Activated T-cell treated with anti-CD3 and anti-CD28 coated beads, Interleukin-2, amount 50 U/mL, for 72 hours (primary cell): Measurements from ENCODE around the gene DDN. TPM values are rescaled to one million over a fixed set of nuclear protein-coding genes. Genes with fewer than 3 reads are reported as not detected.

ENCODE experiments used
- ATAC-seq, 2 donors: fragments of 150-1000 bp; cut with Tn5 transposase; replicated peaks in 1 of 2; 2 replicates each; pipeline ENCODE4 v1.10.0; 2021; ENCODE audit warnings: moderate library complexity in 2 of 2, mild to moderate bottlenecking in 1 of 2
- DNase-seq, 2 donors: peaks; one replicate each; pipeline ENCODE4 v3.0.0; 2021 to 2022; ENCODE audit warnings: mixed read lengths in 1 of 2
- H3K27ac Mint-ChIP-seq: one replicate; pipeline ENCODE4 v1.8.0; 2022; ENCODE audit warnings: mild to moderate bottlenecking, moderate library complexity, mixed read lengths
- H3K27me3 Mint-ChIP-seq: one replicate; pipeline ENCODE4 v1.8.0; 2022; ENCODE audit warnings: low read depth, mixed read lengths
- H3K36me3 Mint-ChIP-seq, 2 donors: one replicate each; pipeline ENCODE4 v1.8.0; 2022; ENCODE audit warnings: mixed read lengths in 2 of 2, mild to moderate bottlenecking in 1 of 2; ENCODE audit not compliant: insufficient read depth in 2 of 2
- H3K4me1 Mint-ChIP-seq: one replicate; pipeline ENCODE4 v1.8.0; 2022; ENCODE audit warnings: low read depth, mixed read lengths
- H3K4me3 Mint-ChIP-seq, 2 donors: one replicate each; pipeline ENCODE4 v1.8.0; 2022; ENCODE audit warnings: mild to moderate bottlenecking in 2 of 2, mixed read lengths in 2 of 2, moderate library complexity in 2 of 2
- H3K9me3 Mint-ChIP-seq, 2 donors: one replicate each; pipeline ENCODE4 v1.8.0; 2022; ENCODE audit warnings: mixed read lengths in 2 of 2
- total RNA-seq, 2 donors: library from RNA; stranded (reverse); gene quantifications; one replicate each; pipeline ENCODE4 v1.2.3, GENCODE V29; 2022

The DDN gene
- total RNA-seq, 2 donors from 2014 or later = 0.25 to 0.38 TPM

DNA sequence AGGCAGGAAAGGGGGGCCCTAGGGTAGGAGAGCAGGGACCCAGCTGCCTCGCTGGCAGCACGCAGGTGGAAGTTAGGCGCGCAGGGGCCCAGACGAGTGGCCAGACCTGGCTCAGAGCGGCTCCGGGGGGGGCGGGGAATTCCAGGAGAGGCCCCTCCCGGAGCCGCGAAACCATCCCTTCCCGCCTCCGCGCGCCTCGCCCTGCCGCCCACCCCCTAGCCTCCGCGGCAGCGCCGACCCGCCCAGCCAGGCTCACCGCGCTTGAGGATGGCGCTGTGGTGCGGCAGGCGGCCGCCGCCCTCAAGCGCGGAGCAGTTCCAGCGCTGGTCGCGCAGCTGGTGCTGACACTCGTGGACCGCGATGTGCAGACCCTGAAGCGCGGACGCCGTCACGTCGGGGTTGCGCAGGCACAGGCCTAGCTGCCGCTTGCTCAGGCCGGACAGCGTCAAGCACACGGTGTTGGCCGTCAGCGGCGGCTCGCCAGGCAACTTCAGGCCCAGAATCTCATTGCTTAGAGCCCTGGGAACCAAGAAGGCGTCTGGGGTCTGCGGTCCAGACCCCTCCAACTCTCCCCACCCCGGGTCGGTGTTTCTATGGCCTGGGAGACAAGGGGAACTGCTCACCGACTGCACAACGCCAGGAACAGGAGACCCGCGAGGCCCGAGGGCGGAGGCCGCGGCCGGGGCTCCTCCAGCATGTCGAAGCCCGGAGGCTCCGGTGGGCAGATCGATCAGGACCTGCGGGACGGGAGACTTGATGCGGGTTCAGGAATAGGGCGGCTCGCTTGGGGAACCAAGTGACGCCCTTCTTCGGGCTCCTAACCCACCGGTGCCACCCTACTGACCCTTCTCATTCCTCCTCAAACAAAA lies 29.1 kb downstream of the DDN start:
- H3K27me3 Mint-ChIP-seq = peaks cover 65% of the 10 kb centered on the region
- no peaks in the 10 kb centered on the region for H3K36me3 Mint-ChIP-seq
- H3K9me3 Mint-ChIP-seq = no peaks in the 10 kb centered on the region
- no peak overlapping the region for H3K27ac Mint-ChIP-seq
- peak; percentile 39 to 43 for DNase-seq
- H3K4me3 Mint-ChIP-seq = peak overlapping the region; percentile 44 to 84
- peak; percentile 42 to 45 for ATAC-seq
- H3K4me1 Mint-ChIP-seq = peaks cover 45% of the 10 kb centered on the region

- Mint-ChIP-seq H3K27me3 (peaks cover 57% of the 10 kb centered on the region), H3K9me3 (no peaks in the 10 kb centered on the region), H3K4me1 (peaks cover 45% of the 10 kb centered on the region), H3K36me3 (no peaks in the 10 kb centered on the region), H3K27ac (no peak overlapping the region), H3K4me3 (peak overlapping the region; percentile 44 to 62)
- no peak for DNase-seq
- no peak for ATAC-seq
These were observed 29.9 kb downstream of the DDN start for GRCh38 chr12:48969160-48969771.

DNA sequence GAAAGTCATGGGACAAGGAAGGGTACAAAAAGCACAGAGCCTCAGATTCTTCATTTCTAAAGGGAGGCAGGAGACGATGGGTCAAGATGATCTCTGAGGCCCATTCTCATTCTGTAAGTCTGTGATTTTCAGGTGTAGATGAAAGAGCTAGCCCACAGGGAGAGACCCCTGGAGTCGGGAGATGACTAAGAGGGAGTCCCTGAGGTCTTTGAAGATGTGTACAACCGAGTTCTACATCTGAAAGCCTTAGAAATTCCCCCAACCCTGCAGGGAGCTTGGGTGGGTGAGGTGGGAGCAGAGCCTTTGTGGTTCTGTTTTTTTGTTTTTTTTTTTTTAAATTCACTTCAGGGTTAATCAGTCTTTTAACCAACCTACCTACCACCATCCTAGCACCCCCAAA lies 30.7 kb downstream of the DDN start:
- Mint-ChIP-seq H3K27me3 (peaks cover 50% of the 10 kb centered on the region), H3K4me3 (no peak overlapping the region), H3K4me1 (peaks cover 45% of the 10 kb centered on the region), H3K27ac (no peak overlapping the region), H3K9me3 (no peaks in the 10 kb centered on the region), H3K36me3 (no peaks in the 10 kb centered on the region)
- DNase-seq = no peak
- no peak for ATAC-seq

DNA sequence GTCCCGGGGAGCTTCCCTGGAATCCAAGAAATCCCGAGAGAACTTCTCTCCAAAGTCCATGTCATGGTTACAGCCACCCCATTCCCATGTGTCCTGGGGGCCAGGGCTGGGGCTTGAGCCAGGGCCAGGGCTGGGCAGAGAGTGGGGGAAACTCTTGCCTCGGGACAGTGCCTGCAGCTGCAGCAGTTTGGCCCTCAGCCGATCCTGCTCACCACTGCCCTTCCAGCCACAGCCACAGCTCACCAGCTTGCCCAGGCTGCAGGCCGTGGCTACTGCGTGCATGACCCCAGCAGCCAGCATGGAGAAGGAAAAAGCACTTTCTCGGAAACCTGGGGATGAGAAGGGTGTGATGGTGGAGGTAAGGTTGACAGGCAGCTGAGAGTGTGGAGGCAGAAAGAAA lies 31.2 kb downstream of the DDN start:
- Mint-ChIP-seq H3K27ac (no peak overlapping the region), H3K27me3 (peaks cover 45% of the 10 kb centered on the region), H3K4me1 (peaks cover 45% of the 10 kb centered on the region), H3K9me3 (no peaks in the 10 kb centered on the region), H3K4me3 (no peak overlapping the region), H3K36me3 (no peaks in the 10 kb centered on the region)
- ATAC-seq (no peak), DNase-seq (no peak)

GRCh38 chr12:48966177-48966895 lies 32.8 kb downstream of the DDN start:
- H3K9me3 Mint-ChIP-seq = no peaks in the 10 kb centered on the region
- ATAC-seq (no peak), DNase-seq (no peak)
- no peaks in the 10 kb centered on the region for H3K36me3 Mint-ChIP-seq
- peaks cover 29% of the 10 kb centered on the region for H3K4me1 Mint-ChIP-seq
- no peak overlapping the region for H3K4me3 Mint-ChIP-seq
- peaks cover 29% of the 10 kb centered on the region for H3K27me3 Mint-ChIP-seq
- H3K27ac Mint-ChIP-seq = no peak overlapping the region

DNA sequence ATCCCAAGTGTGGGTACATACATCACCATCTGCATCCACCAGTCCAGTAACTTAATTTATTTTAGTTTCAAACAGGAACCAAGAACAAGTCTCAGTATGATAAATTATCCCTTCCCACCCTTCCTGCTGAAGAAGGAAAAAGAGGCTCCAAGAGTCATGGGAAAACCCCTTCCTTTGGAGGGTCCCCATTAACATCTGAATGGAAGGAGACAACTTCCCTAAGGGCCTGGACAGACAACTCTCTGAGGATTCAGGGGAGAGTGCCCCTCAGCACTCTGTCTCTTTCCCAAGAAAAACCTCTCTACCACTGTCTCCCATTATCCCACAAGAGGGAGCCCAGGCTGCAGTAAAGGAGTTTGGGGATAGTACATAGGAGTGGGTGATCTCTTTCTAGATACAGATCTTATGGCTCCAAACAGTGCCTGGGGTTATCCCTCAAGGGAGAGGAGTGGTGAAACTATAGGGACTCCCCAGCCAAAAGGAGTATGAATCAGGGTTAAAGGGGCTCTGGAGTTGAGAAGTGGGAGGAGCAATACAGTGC lies 33.8 kb downstream of the DDN start:
- Mint-ChIP-seq H3K27me3 (peaks cover 19% of the 10 kb centered on the region), H3K9me3 (no peaks in the 10 kb centered on the region), H3K4me1 (peaks cover 21% of the 10 kb centered on the region), H3K4me3 (no peak overlapping the region), H3K36me3 (no peaks in the 10 kb centered on the region), H3K27ac (no peak overlapping the region)
- ATAC-seq (peak in 1 of 2 donors; percentile 42), DNase-seq (no peak)

GRCh38 chr12:48961801-48962200 lies 37.4 kb downstream of the DDN start:
- peaks cover 12% of the 10 kb centered on the region for H3K27me3 Mint-ChIP-seq
- DNase-seq = no peak
- no peak for ATAC-seq
- H3K4me1 Mint-ChIP-seq = peaks cover 15% of the 10 kb centered on the region
- no peaks in the 10 kb centered on the region for H3K9me3 Mint-ChIP-seq
- H3K36me3 Mint-ChIP-seq = no peaks in the 10 kb centered on the region
- no peak overlapping the region for H3K4me3 Mint-ChIP-seq
- no peak overlapping the region for H3K27ac Mint-ChIP-seq

- no peaks in the 10 kb centered on the region for H3K9me3 Mint-ChIP-seq
- peaks cover 19% of the 10 kb centered on the region for H3K4me1 Mint-ChIP-seq
- no peak overlapping the region for H3K4me3 Mint-ChIP-seq
- no peak overlapping the region for H3K27ac Mint-ChIP-seq
- DNase-seq (no peak), ATAC-seq (no peak)
- H3K36me3 Mint-ChIP-seq = no peaks in the 10 kb centered on the region
- H3K27me3 Mint-ChIP-seq = peaks cover 12% of the 10 kb centered on the region
These were observed 37.8 kb downstream of the DDN start for GRCh38 chr12:48961331-48961730.

- H3K4me3 Mint-ChIP-seq = no peak overlapping the region
- no peak overlapping the region for H3K27ac Mint-ChIP-seq
- peaks cover 24% of the 10 kb centered on the region for H3K4me1 Mint-ChIP-seq
- no peak for ATAC-seq
- peaks cover 12% of the 10 kb centered on the region for H3K27me3 Mint-ChIP-seq
- no peaks in the 10 kb centered on the region for H3K9me3 Mint-ChIP-seq
- DNase-seq = no peak
- H3K36me3 Mint-ChIP-seq = no peaks in the 10 kb centered on the region
These were observed 38.3 kb downstream of the DDN start for GRCh38 chr12:48960834-48961233.

- Mint-ChIP-seq H3K9me3 (no peaks in the 10 kb centered on the region), H3K4me3 (peak overlapping the region; percentile 90 to 99), H3K27me3 (peaks cover 12% of the 10 kb centered on the region), H3K27ac (no peak overlapping the region), H3K4me1 (peaks cover 33% of the 10 kb centered on the region), H3K36me3 (no peaks in the 10 kb centered on the region)
- ATAC-seq (no peak), DNase-seq (no peak)
These were observed 41.2 kb downstream of the DDN start for GRCh38 chr12:48958049-48958388.

GRCh38 chr12:48957141-48958048 lies 41.8 kb downstream of the DDN start, which contains the start of gene ARF3:
Gene ARF3, minus strand, starts transcription at chr12:48957487. Its CDS starts 16,392 bp downstream, at chr12:48941095.
- Mint-ChIP-seq H3K36me3 (no peaks in the 10 kb centered on the region), H3K4me3 (peak within 1 kb of the TSS; percentile 90 to 99), H3K9me3 (no peaks in the 10 kb centered on the region), H3K27me3 (peaks cover 12% of the 10 kb centered on the region), H3K4me1 (peaks cover 33% of the 10 kb centered on the region), H3K27ac (peak within 1 kb of the TSS; percentile 71)
- peak; percentile 99 for ATAC-seq
- peak; percentile 94 to 95 for DNase-seq
